ENCODE results near the gene MANBA. TPM values are rescaled to one million over a fixed set of nuclear protein-coding genes. Genes with fewer than 3 reads are reported as not detected.

MANBA gene
- total RNA-seq, 1 experiment from 2014 or later: 91.6 TPM

DNA sequence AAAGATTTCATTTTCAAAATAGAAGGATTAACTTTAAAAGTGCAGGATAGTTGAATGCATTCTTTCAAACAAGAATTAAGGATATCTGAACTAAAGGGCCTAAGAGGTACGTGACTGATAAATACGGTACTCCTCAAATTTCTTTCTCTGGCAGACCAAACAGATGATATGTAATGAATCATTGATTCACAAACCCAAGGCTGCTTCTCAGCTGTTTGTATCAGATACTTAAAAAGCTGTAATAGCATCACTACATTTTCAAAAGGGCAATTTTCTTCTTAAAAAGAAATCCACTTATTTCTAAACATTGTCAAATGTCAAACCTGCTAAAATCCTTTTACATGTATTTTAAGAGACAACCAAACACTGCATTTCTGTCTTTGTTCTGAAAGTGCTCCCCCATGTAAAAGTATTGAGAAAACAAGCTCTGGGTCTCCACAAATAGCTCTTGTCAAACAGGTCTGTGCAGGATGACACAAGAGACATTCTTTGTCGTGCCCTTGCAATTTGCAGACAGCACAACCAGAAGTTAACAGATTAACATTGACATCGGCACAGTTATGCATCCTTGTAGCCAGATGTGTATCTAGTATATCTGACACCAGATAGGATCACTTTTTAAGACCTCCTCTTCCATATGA is 82.0 kb downstream of the MANBA start:
- Histone ChIP-seq H3K4me3 (ENCODE audit: low read length) (no peak overlapping the region), H3K9ac (ENCODE audit: low read length) (no peak overlapping the region), H3K27ac (ENCODE audit: low read length) (no peak overlapping the region), H2AFZ (ENCODE audit: low read length) (no peak overlapping the region), H3K79me2 (ENCODE audit: low read length) (no peaks in the 10 kb centered on the region; the same call in 1 of the 2 replicates), H3K9me3 (ENCODE audit: low read length) (no peaks in the 10 kb centered on the region), H3K9me2 (replicated peaks; ENCODE audit: insufficient read depth, low read length) (no peaks in the 10 kb centered on the region), H3K4me2 (ENCODE audit: low read depth, low read length, poor library complexity, severe bottlenecking) (no peak overlapping the region), H3K27me3 (ENCODE audit: low read length) (no peaks in the 10 kb centered on the region), H3K4me1 (ENCODE audit: low read length) (no peaks in the 10 kb centered on the region), H4K20me1 (ENCODE audit: insufficient read depth, low read depth, low read length) (no peaks in the 10 kb centered on the region), H3K36me3 (ENCODE audit: insufficient read depth, low read length) (peaks cover 6% of the 10 kb centered on the region)
- no peak for DNase-seq

DNA sequence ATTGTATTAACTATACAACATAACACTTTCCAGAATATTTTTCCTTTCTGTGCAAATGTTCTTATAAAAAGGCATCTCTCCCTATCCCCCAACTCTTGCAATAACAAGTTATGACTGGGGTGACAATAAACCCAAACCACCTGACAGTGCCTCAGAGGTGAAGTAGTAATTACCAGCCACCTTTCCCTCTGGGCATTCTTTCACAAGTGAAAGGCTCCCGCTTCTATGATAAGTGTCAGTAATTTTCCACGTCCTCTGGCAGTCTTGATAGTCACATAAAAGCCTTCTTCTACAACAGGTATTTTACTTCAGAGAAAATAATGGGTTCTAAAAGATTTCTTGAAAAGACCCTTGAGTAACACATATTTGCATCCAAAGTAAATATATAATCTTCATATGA is 82.7 kb downstream of the MANBA start:
- Histone ChIP-seq H3K79me2 (ENCODE audit: low read length) (no peaks in the 10 kb centered on the region; the same call in 1 of the 2 replicates), H4K20me1 (ENCODE audit: insufficient read depth, low read depth, low read length) (no peaks in the 10 kb centered on the region), H2AFZ (ENCODE audit: low read length) (no peak overlapping the region), H3K9ac (ENCODE audit: low read length) (no peak overlapping the region), H3K9me3 (ENCODE audit: low read length) (no peaks in the 10 kb centered on the region), H3K9me2 (replicated peaks; ENCODE audit: insufficient read depth, low read length) (no peaks in the 10 kb centered on the region), H3K36me3 (ENCODE audit: insufficient read depth, low read length) (peaks cover 6% of the 10 kb centered on the region), H3K27ac (ENCODE audit: low read length) (no peak overlapping the region), H3K4me2 (ENCODE audit: low read depth, low read length, poor library complexity, severe bottlenecking) (no peak overlapping the region), H3K4me3 (ENCODE audit: low read length) (no peak overlapping the region), H3K4me1 (ENCODE audit: low read length) (no peaks in the 10 kb centered on the region), H3K27me3 (ENCODE audit: low read length) (no peaks in the 10 kb centered on the region)
- DNase-seq: no peak

DNA sequence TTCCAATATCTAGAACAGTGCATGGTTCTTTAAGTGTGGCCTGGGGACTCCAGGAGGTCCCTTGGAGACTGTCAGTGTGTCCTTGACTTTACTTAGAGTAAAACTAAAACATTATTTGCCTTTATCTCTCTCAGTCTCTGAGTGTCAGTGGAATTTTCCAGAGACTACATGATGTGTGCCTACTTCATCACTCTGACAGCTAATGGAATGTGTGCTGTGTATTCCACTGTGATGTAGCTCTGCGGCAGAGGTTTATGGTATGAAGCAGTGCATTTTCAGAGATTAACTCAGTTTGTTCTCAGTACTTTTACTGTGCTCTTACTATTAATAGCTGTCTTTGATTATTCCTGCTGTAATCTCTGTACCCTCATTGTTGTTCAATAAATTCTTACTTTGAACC is 85.6 kb downstream of the MANBA start:
- Histone ChIP-seq H3K4me3 (ENCODE audit: low read length) (no peak overlapping the region), H3K4me2 (ENCODE audit: low read depth, low read length, poor library complexity, severe bottlenecking) (no peak overlapping the region), H2AFZ (ENCODE audit: low read length) (no peak overlapping the region), H3K9me2 (replicated peaks; ENCODE audit: insufficient read depth, low read length) (no peaks in the 10 kb centered on the region), H3K9ac (ENCODE audit: low read length) (no peak overlapping the region), H4K20me1 (ENCODE audit: insufficient read depth, low read depth, low read length) (no peaks in the 10 kb centered on the region), H3K9me3 (ENCODE audit: low read length) (no peaks in the 10 kb centered on the region), H3K27ac (ENCODE audit: low read length) (no peak overlapping the region), H3K4me1 (ENCODE audit: low read length) (no peaks in the 10 kb centered on the region), H3K27me3 (ENCODE audit: low read length) (no peaks in the 10 kb centered on the region), H3K79me2 (ENCODE audit: low read length) (no peaks in the 10 kb centered on the region; the same call in 1 of the 2 replicates), H3K36me3 (ENCODE audit: insufficient read depth, low read length) (peaks cover 3% of the 10 kb centered on the region; the same call in 1 of the 2 replicates)
- DNase-seq: no peak

DNA sequence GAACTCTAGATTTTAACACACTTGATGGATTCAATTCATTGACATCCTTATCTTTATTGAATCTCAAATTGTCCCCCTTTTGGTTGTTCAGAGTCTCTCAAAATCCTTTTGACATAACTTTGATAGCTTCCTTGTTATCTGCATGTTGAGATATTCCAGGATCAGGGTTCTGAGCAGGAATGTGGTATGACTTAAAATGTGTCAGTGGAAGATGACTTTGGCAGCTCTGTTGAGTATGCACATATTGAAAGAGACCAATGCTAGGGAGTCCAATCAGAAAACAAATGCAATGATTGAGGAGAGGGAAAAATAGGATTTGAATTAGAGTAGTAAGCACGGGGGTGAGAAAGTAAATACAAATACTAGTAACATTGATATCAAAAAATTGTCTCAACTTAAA is 93.8 kb downstream of the MANBA start:
- Histone ChIP-seq H3K27ac (ENCODE audit: low read length) (no peak overlapping the region), H3K4me1 (ENCODE audit: low read length) (no peaks in the 10 kb centered on the region), H3K9me2 (replicated peaks; ENCODE audit: insufficient read depth, low read length) (no peaks in the 10 kb centered on the region), H4K20me1 (ENCODE audit: insufficient read depth, low read depth, low read length) (no peaks in the 10 kb centered on the region), H3K79me2 (ENCODE audit: low read length) (no peaks in the 10 kb centered on the region), H3K9me3 (ENCODE audit: low read length) (no peaks in the 10 kb centered on the region), H3K27me3 (ENCODE audit: low read length) (no peaks in the 10 kb centered on the region), H3K9ac (ENCODE audit: low read length) (no peak overlapping the region), H2AFZ (ENCODE audit: low read length) (no peak overlapping the region), H3K4me3 (ENCODE audit: low read length) (no peak overlapping the region), H3K36me3 (ENCODE audit: insufficient read depth, low read length) (0 out of 2 replicates have a peak, but pooled peaks cover 5% of the 10 kb centered on the region), H3K4me2 (ENCODE audit: low read depth, low read length, poor library complexity, severe bottlenecking) (no peak overlapping the region)
- DNase-seq: no peak

DNA sequence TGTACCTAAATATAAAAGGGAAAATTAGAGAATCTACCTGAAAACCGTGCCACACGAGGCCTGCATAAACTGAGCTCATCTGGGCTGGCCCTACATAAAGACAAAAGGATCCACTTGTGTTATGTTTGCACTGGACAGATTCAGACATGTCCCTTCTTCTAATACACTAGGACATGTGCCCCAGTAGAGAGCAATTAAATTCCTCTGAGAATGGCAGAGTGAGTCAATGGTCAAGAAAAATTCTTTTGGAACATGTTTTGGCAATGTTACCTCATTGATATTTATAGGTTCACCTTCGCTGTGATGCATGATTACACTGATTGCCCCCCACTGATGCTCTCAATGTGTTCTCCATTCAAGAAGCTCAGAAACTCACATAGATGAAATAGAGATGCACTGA is 95.2 kb downstream of the MANBA start:
- no peak overlapping the region for H3K4me3 ChIP-seq (ENCODE audit: low read length)
- no peak overlapping the region for H2AFZ ChIP-seq (ENCODE audit: low read length)
- 0 out of 2 replicates have a peak, but pooled peaks cover 5% of the 10 kb centered on the region for H3K36me3 ChIP-seq (ENCODE audit: insufficient read depth, low read length)
- no peak overlapping the region for H3K4me2 ChIP-seq (ENCODE audit: low read depth, low read length, poor library complexity, severe bottlenecking)
- no peaks in the 10 kb centered on the region for H3K27me3 ChIP-seq (ENCODE audit: low read length)
- H3K4me1 ChIP-seq (ENCODE audit: low read length): no peaks in the 10 kb centered on the region
- no peaks in the 10 kb centered on the region for H3K9me2 ChIP-seq (replicated peaks; ENCODE audit: insufficient read depth, low read length)
- no peaks in the 10 kb centered on the region for H3K9me3 ChIP-seq (ENCODE audit: low read length)
- no peak for DNase-seq
- no peaks in the 10 kb centered on the region for H4K20me1 ChIP-seq (ENCODE audit: insufficient read depth, low read depth, low read length)
- H3K9ac ChIP-seq (ENCODE audit: low read length): no peak overlapping the region
- no peak overlapping the region for H3K27ac ChIP-seq (ENCODE audit: low read length)
- no peaks in the 10 kb centered on the region for H3K79me2 ChIP-seq (ENCODE audit: low read length)

DNA sequence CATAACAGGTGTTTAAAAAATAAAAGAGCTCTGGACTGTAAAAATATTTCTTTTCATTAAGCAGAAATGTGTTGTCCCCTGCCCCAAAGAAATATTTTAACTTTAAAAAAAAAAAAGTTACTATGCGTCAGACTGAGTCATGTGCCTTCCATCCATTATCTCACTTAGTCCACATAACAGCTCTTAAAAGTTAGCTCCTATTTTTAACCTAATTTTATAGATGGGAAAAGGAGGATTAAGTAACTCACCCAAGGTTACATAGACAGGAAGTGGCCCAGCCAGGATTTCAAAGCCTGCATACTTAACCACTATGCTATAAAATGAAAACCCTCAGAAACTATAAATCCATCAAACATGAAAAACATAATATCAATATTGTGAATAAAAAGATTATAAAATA is 97.7 kb downstream of the MANBA start:
- Histone ChIP-seq H2AFZ (ENCODE audit: low read length) (no peak overlapping the region), H3K9ac (ENCODE audit: low read length) (no peak overlapping the region), H3K79me2 (ENCODE audit: low read length) (no peaks in the 10 kb centered on the region), H3K27me3 (ENCODE audit: low read length) (no peaks in the 10 kb centered on the region), H3K4me1 (ENCODE audit: low read length) (no peaks in the 10 kb centered on the region), H3K4me3 (ENCODE audit: low read length) (no peak overlapping the region), H3K4me2 (ENCODE audit: low read depth, low read length, poor library complexity, severe bottlenecking) (no peak overlapping the region), H3K9me2 (replicated peaks; ENCODE audit: insufficient read depth, low read length) (no peaks in the 10 kb centered on the region), H3K36me3 (ENCODE audit: insufficient read depth, low read length) (0 out of 2 replicates have a peak, but pooled peaks cover 9% of the 10 kb centered on the region), H4K20me1 (ENCODE audit: insufficient read depth, low read depth, low read length) (no peaks in the 10 kb centered on the region), H3K9me3 (ENCODE audit: low read length) (no peaks in the 10 kb centered on the region), H3K27ac (ENCODE audit: low read length) (no peak overlapping the region)
- no peak for DNase-seq

DNA sequence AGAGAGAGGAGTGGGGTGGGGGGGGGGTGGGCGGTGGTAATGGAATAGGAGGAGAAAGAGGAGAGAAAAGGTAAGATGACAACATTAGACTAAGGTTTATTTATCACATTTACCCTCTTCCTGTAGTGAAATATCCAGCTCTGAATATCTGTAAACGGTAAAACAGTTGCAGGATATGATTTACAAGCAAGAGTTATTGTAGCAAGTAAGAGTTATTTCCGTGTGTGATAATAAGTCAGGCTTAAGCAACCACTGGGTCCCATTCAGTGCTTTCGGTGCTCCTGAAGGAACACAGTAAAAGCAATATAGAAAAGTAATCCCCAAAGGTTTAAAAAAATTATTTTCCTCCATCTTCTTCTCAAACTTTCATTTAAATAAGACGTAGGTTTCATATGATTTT is 103.6 kb downstream of the MANBA start:
- H3K27me3 ChIP-seq (ENCODE audit: low read length): no peaks in the 10 kb centered on the region
- H3K9me2 ChIP-seq (replicated peaks; ENCODE audit: insufficient read depth, low read length): no peaks in the 10 kb centered on the region
- no peak overlapping the region for H3K9ac ChIP-seq (ENCODE audit: low read length)
- no peaks in the 10 kb centered on the region for H3K79me2 ChIP-seq (ENCODE audit: low read length)
- H3K27ac ChIP-seq (ENCODE audit: low read length): no peak overlapping the region
- H3K4me3 ChIP-seq (ENCODE audit: low read length): no peak overlapping the region
- no peak overlapping the region for H2AFZ ChIP-seq (ENCODE audit: low read length)
- no peak overlapping the region for H3K4me2 ChIP-seq (ENCODE audit: low read depth, low read length, poor library complexity, severe bottlenecking)
- no peak for DNase-seq
- H3K36me3 ChIP-seq (ENCODE audit: insufficient read depth, low read length): 0 out of 2 replicates have a peak, but pooled peaks cover 4% of the 10 kb centered on the region
- no peaks in the 10 kb centered on the region for H4K20me1 ChIP-seq (ENCODE audit: insufficient read depth, low read depth, low read length)
- no peaks in the 10 kb centered on the region for H3K4me1 ChIP-seq (ENCODE audit: low read length)
- H3K9me3 ChIP-seq (ENCODE audit: low read length): no peaks in the 10 kb centered on the region

DNA sequence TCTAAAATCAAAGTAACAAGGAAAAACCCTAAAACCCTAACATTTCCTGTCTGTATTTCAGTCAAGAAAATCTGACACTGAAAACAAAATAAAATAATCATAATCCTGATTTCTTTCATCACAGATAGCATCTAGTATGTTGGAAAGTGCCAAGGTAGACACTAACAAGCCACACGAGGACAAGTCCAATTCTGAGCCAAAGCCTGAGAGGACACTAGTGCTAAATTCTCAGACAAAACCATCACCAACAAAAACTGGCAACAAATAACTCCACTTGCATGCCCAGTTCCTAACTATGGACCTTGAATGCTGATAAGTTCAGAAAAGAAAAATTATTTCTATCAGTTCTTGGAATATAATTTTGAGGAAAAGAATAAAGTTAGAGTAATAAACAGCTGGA is 113.7 kb downstream of the MANBA start:
- Histone ChIP-seq H3K4me2 (ENCODE audit: low read depth, low read length, poor library complexity, severe bottlenecking) (no peak overlapping the region), H3K27me3 (ENCODE audit: low read length) (no peaks in the 10 kb centered on the region), H3K4me1 (ENCODE audit: low read length) (no peaks in the 10 kb centered on the region), H3K9me2 (replicated peaks; ENCODE audit: insufficient read depth, low read length) (no peaks in the 10 kb centered on the region), H4K20me1 (ENCODE audit: insufficient read depth, low read depth, low read length) (no peaks in the 10 kb centered on the region), H3K9me3 (ENCODE audit: low read length) (no peaks in the 10 kb centered on the region), H2AFZ (ENCODE audit: low read length) (no peak overlapping the region), H3K9ac (ENCODE audit: low read length) (no peak overlapping the region), H3K79me2 (ENCODE audit: low read length) (0 out of 2 replicates have a peak, but pooled peaks cover 2% of the 10 kb centered on the region), H3K4me3 (ENCODE audit: low read length) (no peak overlapping the region), H3K36me3 (ENCODE audit: insufficient read depth, low read length) (peaks cover 31% of the 10 kb centered on the region), H3K27ac (ENCODE audit: low read length) (no peak overlapping the region)
- DNase-seq: no peak
